PC-9 (cell line): ENCODE data around the gene RNF180. TPM values are rescaled to one million over a fixed set of nuclear protein-coding genes. Genes with fewer than 3 reads are reported as not detected.

ENCODE experiments used
- BruUV-seq: library from RNA; stranded (reverse); fragments of 400-500 nt; replicated peaks from 2 replicates; lab custom pipeline; 2021; lab: Mats Ljungman, UMichigan
- CTCF ChIA-PET: fragments of 300-600 bp; sonication (Branson Sonifier 250); formaldehyde crosslinking; loops from one replicate; lab custom pipeline; 2022; ENCODE audit warnings: antibody characterized with exemption; lab: Charles Lee
- POLR2A ChIA-PET: fragments of 300-600 bp; sonication (Branson Sonifier 250); formaldehyde crosslinking; loops from one replicate; lab custom pipeline; 2022; ENCODE audit warnings: antibody characterized with exemption; ENCODE audit not compliant: unreplicated experiment; lab: Charles Lee
- DNase-seq, 2 experiments: peaks; one replicate each; pipeline versions ENCODE4 v3.0.0 to v3.0.0-alpha.2; 2015 to 2022; ENCODE audit warnings: mixed read lengths in 1 of 2
- H2AFZ ChIP-seq: fragments of 200-600 bp; sonication (generic); 2 replicates; pipeline ENCODE4 v1.8.1; 2017; ENCODE audit warnings: antibody characterized with exemption
- H3F3A ChIP-seq: fragments of 200-600 bp; sonication (generic); 2 replicates; pipeline ENCODE4 v1.8.1; 2017; ENCODE audit warnings: antibody characterized with exemption, mild to moderate bottlenecking, low read depth; ENCODE audit not compliant: insufficient read depth
- H3K27ac ChIP-seq: fragments of 200-600 bp; sonication (generic); 2 replicates; pipeline ENCODE4 v1.6.1; 2016; ENCODE audit warnings: mixed run types
- H3K27me3 ChIP-seq: fragments of 200-600 bp; sonication (generic); 2 replicates; pipeline ENCODE4 v1.6.1; 2016; ENCODE audit warnings: low read depth, mixed run types; ENCODE audit not compliant: insufficient read depth
- H3K36me3 ChIP-seq: fragments of 200-600 bp; sonication (generic); 2 replicates; pipeline ENCODE4 v1.6.1; 2016; ENCODE audit warnings: low read depth, mixed run types
- H3K4me1 ChIP-seq: fragments of 200-600 bp; sonication (generic); replicated peaks from 2 replicates; pipeline ENCODE4 v1.6.1; 2016; ENCODE audit warnings: mixed run types; ENCODE audit not compliant: insufficient read depth
- H3K4me2 ChIP-seq: fragments of 200-600 bp; sonication (generic); 2 replicates; pipeline ENCODE4 v1.6.1; 2017; ENCODE audit warnings: mixed run types
- H3K4me3 ChIP-seq: fragments of 200-600 bp; sonication (generic); 2 replicates; pipeline ENCODE4 v1.6.1; 2016; ENCODE audit warnings: mixed run types
- H3K79me2 ChIP-seq: fragments of 200-600 bp; sonication (generic); 2 replicates; pipeline ENCODE4 v1.6.1; 2017; ENCODE audit warnings: low read depth, mixed run types
- H3K9me2 ChIP-seq: fragments of 200-600 bp; sonication (generic); 2 replicates; pipeline ENCODE4 v1.8.1; 2017; ENCODE audit warnings: mild to moderate bottlenecking; ENCODE audit not compliant: insufficient read depth
- H3K9me3 ChIP-seq: fragments of 200-600 bp; sonication (generic); 2 replicates; pipeline ENCODE4 v1.8.1; 2016; ENCODE audit warnings: low read depth; ENCODE audit not compliant: insufficient read depth
- H4K20me1 ChIP-seq: fragments of 200-600 bp; sonication (generic); 2 replicates; pipeline ENCODE4 v1.8.1; 2017; ENCODE audit not compliant: insufficient read depth
- EZH2 ChIP-seq: fragments of 200-600 bp; sonication (generic); IDR thresholded peaks from 2 replicates; pipeline ENCODE4 v1.8.0; 2017; ENCODE audit warnings: antibody characterized with exemption, low read depth
- intact Hi-C: fragments of 100-400 bp; cut with micrococcal nuclease; formaldehyde crosslinking; loops from one replicate; pipeline ENCODE4 v1.10.0; 2022; ENCODE audit not compliant: unreplicated experiment
- total RNA-seq: library from RNA; stranded (reverse); gene quantifications from 2 replicates; pipeline ENCODE4 v1.2.3, GENCODE V29; 2021
- TF ChIP-seq, protein P1 (sequence below): fragments of 200-600 bp; sonication (generic); conservative IDR thresholded peaks from 2 replicates; pipeline ENCODE4 v1.6.1; 2017; ENCODE audit warnings: mixed run types, antibody characterized with exemption, mild to moderate bottlenecking, moderate library complexity

The RNF180 gene
- total RNA-seq, 1 experiment from 2014 or later: not detected

- no peak for TF ChIP-seq EZH2
- TF ChIP-seq, protein P1, sequence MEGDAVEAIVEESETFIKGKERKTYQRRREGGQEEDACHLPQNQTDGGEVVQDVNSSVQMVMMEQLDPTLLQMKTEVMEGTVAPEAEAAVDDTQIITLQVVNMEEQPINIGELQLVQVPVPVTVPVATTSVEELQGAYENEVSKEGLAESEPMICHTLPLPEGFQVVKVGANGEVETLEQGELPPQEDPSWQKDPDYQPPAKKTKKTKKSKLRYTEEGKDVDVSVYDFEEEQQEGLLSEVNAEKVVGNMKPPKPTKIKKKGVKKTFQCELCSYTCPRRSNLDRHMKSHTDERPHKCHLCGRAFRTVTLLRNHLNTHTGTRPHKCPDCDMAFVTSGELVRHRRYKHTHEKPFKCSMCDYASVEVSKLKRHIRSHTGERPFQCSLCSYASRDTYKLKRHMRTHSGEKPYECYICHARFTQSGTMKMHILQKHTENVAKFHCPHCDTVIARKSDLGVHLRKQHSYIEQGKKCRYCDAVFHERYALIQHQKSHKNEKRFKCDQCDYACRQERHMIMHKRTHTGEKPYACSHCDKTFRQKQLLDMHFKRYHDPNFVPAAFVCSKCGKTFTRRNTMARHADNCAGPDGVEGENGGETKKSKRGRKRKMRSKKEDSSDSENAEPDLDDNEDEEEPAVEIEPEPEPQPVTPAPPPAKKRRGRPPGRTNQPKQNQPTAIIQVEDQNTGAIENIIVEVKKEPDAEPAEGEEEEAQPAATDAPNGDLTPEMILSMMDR: no peak
- CTCF ChIA-PET: no interaction called here
- intact Hi-C loops: no loop called here
Observed at GRCh38 chr5:64188776-64189175, 23.1 kb downstream of the RNF180 start.

DNA sequence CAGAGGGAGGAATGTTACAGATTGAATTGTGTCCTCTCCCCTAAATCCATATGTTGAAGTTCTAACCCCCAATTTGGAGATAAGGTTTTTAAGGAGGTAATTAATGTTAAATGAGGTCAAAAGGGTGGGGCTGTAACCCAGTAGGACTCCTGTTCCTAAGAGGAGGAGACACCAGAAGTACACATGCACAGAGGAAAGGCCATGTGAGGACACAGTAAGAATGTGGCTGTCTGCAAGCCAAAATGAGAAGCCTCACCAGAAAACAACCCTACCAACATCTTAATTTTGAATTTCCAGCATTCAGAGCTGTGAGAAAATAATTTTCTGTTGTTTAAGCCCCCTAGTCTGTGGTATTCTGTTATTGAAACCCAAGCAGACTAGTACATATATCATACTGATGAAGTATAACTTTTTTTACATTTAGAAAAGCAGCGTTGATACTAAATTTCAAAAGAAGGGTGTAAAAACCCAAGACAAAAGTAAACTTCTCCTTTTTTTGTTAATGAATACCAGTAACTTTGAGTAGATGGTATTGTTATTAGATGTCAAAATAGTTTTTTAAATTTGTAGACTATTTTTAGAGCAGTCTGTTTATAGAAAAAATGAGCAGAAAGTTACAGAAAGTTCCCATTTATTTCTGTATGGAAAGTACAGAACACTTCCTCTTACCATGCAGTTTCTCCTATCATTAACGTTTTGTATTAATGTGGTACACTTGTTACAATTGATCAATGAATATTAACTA, 25.1 kb downstream of the RNF180 start:
- Histone ChIP-seq H3K9me3 (no peaks in the 10 kb centered on the region), H2AFZ (no peak overlapping the region), H3K36me3 (no peaks in the 10 kb centered on the region), H3K79me2 (no peaks in the 10 kb centered on the region), H3K27me3 (no peaks in the 10 kb centered on the region), H4K20me1 (no peaks in the 10 kb centered on the region), H3K4me3 (no peak overlapping the region), H3F3A (no peaks in the 10 kb centered on the region), H3K9me2 (no peaks in the 10 kb centered on the region), H3K27ac (no peak overlapping the region), H3K4me2 (no peak overlapping the region), H3K4me1 (no peaks in the 10 kb centered on the region)
- CTCF ChIA-PET: no interaction called here
- TF ChIP-seq EZH2: no peak
- TF ChIP-seq, protein P1: no peak
- POLR2A ChIA-PET: no interaction called here
- no TSS peak for BruUV-seq
- no peak for DNase-seq
- intact Hi-C loops: no loop called here

More at GRCh38 chr5:64188776-64189175, 23.1 kb downstream of the RNF180 start:
- no peaks in the 10 kb centered on the region for H3K79me2 ChIP-seq
- H3K4me1 ChIP-seq: no peaks in the 10 kb centered on the region
- no peaks in the 10 kb centered on the region for H4K20me1 ChIP-seq
- H3K9me3 ChIP-seq: no peaks in the 10 kb centered on the region
- H3K4me3 ChIP-seq: no peak overlapping the region
- no peak for DNase-seq
- H3K27ac ChIP-seq: no peak overlapping the region
- H3K9me2 ChIP-seq: no peaks in the 10 kb centered on the region
- POLR2A ChIA-PET: no interaction called here
- no peaks in the 10 kb centered on the region for H3F3A ChIP-seq
- no TSS peak for BruUV-seq
- H2AFZ ChIP-seq: no peak overlapping the region
- H3K36me3 ChIP-seq: no peaks in the 10 kb centered on the region
- no peaks in the 10 kb centered on the region for H3K27me3 ChIP-seq
- H3K4me2 ChIP-seq: no peak overlapping the region

DNA sequence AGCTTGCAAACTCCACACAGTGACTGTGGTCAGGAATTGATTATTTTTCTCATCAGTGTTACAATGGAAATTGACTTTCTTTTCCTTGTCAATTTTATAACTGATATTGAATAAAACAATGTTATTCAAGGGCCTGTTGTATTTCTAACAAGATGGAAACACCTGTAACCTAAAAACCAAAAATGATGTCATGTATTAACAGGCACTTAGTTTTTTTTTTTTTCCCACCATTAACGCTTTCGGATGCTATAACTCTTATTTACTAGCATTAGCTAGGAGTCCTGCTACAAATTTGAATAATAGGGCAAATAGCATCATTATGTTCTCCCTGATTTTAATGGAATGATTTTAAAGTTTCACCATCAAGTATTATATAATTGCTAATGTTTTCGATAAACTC, 30.3 kb downstream of the RNF180 start:
- Histone ChIP-seq H3K9me3 (no peaks in the 10 kb centered on the region), H3K4me3 (no peak overlapping the region), H3K4me1 (no peaks in the 10 kb centered on the region), H4K20me1 (no peaks in the 10 kb centered on the region), H2AFZ (no peak overlapping the region), H3K36me3 (no peaks in the 10 kb centered on the region), H3K79me2 (no peaks in the 10 kb centered on the region), H3F3A (no peaks in the 10 kb centered on the region), H3K4me2 (no peak overlapping the region), H3K9me2 (no peaks in the 10 kb centered on the region), H3K27me3 (no peaks in the 10 kb centered on the region), H3K27ac (no peak overlapping the region)
- intact Hi-C loops: no loop called here
- DNase-seq: no peak
- CTCF ChIA-PET: no interaction called here
- BruUV-seq: no TSS peak
- POLR2A ChIA-PET: no interaction called here
- TF ChIP-seq, protein P1: no peak
- no peak for TF ChIP-seq EZH2
